Adrenal gland (tissue), 12 donors: ENCODE data around the gene ATP8A2. TPM values are rescaled to one million over a fixed set of nuclear protein-coding genes. Genes with fewer than 3 reads are reported as not detected.

Source experiments
- DNase-seq, 7 donors: peaks; one replicate each; pipeline ENCODE4 v3.0.0-alpha.2; 2019 to 2020
- H3K27ac ChIP-seq, 5 donors: fragments of 200-600 bp; sonication (generic) in 4 of 5; 1 replicate in 3 of 5; 2 replicates in 2 of 5; pipeline versions ENCODE4 v1.5.1 to v1.8.0; 2016 to 2020; ENCODE audit warnings: mild to moderate bottlenecking in 1 of 5
- H3K27me3 ChIP-seq: fragments of 200-600 bp; 2 replicates; pipeline ENCODE4 v1.8.0; 2021
- H3K36me3 ChIP-seq, 2 donors: fragments of 200-600 bp; replicated peaks in 1 of 2; 1 replicate in 1 of 2; 2 replicates in 1 of 2; pipeline versions ENCODE4 v1.5.1 to v1.8.0; 2018 to 2022
- H3K4me1 ChIP-seq, 2 donors: fragments of 200-600 bp; replicated peaks in 1 of 2; 1 replicate in 1 of 2; 2 replicates in 1 of 2; pipeline versions ENCODE4 v1.5.1 to v1.8.0; 2018 to 2021
- H3K4me3 ChIP-seq, 4 donors: fragments of 200-600 bp; sonication (generic) in 3 of 4; one replicate each; pipeline ENCODE4 v1.5.1; 2016 to 2018
- H3K9me3 ChIP-seq, 3 donors: fragments of 200-600 bp; sonication (generic) in 1 of 3; replicated peaks in 1 of 3; 1 replicate in 2 of 3; 2 replicates in 1 of 3; pipeline versions ENCODE4 v1.5.1 to v1.8.0; 2016 to 2021
- POLR2A ChIP-seq, 2 donors: fragments of 450-650 bp; IDR thresholded peaks; one replicate each; pipeline ENCODE4 v1.6.1; 2017; ENCODE audit warnings: antibody characterized with exemption in 2 of 2, mild to moderate bottlenecking in 2 of 2, moderate library complexity in 1 of 2
- WGBS, 4 donors: extraction: QIAGEN DNeasy Blood & Tissue Kit in 2 of 4; methylation state at CpG; one replicate each; pipeline versions ENCODE4 v1.1.5 to v1.1.7; 2013 to 2017; 5-methylcytosine and 5-hydroxymethylcytosine counted together
- intact Hi-C, 2 donors: fragments of 100-400 bp; cut with DNase I; formaldehyde crosslinking; loops; one replicate each; pipeline versions ENCODE4 v1.14.1 to v1.15.0; 2022 to 2023
- polyA plus RNA-seq, 3 donors: library from polyadenylated mRNA; stranded (reverse); fragments of 200-250 nt in 2 of 3; fragments of 350-450 nt in 1 of 3; fragmentation: Illumina TruSeq in 1 of 3; extraction: RNeasy Lipid Tissue Mini Kit (QIAGEN cat#74804) in 1 of 3; gene quantifications; one replicate each; pipeline ENCODE4 v1.2.3, GENCODE V29; 2013 to 2014
- total RNA-seq, 9 donors: library from RNA; depleted of rRNA in 4 of 9; stranded (reverse); fragments of >200 nt in 4 of 9; fragments of 120-200 nt in 1 of 9; fragmentation: NEBNext Ultra II Directional in 1 of 9; extraction: Animal tissue kit (Norgen Biotek cat#: 25700) in 1 of 9; gene quantifications; one replicate each; pipeline versions ENCODE4 v1.1.0 to v1.2.4, GENCODE V29; 2013 to 2023
- TF ChIP-seq, protein P1 (sequence below), 6 experiments: fragments of 450-650 bp in 4 of 6; fragments of 200-600 bp in 2 of 6; sonication (generic) in 1 of 6; IDR thresholded peaks; 1 replicate in 5 of 6; 2 replicates in 1 of 6; pipeline versions ENCODE4 v1.5.1 to v1.8.0; 2016 to 2021; ENCODE audit warnings: antibody characterized with exemption in 6 of 6, mild to moderate bottlenecking in 2 of 6, moderate library complexity in 1 of 6
- donor health status: healthy with polysubstance abuse.
- donor health status: Bipolar disorder and iron deficiency.
- donor health status: DM: yes; HTN: yes; CAD: no.
- donor health status: DM: no; HTN: no; CAD: no.
- donor health status: DM: no; HTN: no; CAD: no.
- donor health status: DM: yes; HTN: yes; CAD: no.

Gene ATP8A2
- total and polyA plus RNA-seq, 12 donors = 0.77 to 14.0 (median 4.3) TPM

DNA sequence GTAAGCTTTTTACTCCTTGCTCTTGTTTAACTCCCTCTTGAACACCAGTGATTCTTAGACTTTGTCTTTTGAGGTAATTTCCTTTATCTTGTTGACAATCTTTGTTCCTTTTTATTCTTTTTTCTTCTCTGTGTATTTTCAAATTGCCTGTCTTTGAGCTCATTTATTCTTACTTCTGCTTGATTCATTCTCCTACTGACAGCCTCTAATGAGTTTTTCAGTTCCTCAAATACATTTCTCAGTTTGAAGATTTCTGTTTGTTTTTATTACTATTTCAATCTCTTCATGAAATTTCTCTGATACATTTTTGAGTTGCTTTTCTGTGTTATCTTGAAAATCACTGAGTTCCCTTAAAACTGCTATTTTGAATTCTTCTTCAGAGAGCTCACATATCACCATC is 154.1 kb downstream of the ATP8A2 start:
- TF ChIP-seq POLR2A (IDR thresholded peaks at IDR 0.05) = no peak
- TF ChIP-seq, protein P1, sequence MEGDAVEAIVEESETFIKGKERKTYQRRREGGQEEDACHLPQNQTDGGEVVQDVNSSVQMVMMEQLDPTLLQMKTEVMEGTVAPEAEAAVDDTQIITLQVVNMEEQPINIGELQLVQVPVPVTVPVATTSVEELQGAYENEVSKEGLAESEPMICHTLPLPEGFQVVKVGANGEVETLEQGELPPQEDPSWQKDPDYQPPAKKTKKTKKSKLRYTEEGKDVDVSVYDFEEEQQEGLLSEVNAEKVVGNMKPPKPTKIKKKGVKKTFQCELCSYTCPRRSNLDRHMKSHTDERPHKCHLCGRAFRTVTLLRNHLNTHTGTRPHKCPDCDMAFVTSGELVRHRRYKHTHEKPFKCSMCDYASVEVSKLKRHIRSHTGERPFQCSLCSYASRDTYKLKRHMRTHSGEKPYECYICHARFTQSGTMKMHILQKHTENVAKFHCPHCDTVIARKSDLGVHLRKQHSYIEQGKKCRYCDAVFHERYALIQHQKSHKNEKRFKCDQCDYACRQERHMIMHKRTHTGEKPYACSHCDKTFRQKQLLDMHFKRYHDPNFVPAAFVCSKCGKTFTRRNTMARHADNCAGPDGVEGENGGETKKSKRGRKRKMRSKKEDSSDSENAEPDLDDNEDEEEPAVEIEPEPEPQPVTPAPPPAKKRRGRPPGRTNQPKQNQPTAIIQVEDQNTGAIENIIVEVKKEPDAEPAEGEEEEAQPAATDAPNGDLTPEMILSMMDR (IDR thresholded peaks at IDR 0.05) = no peak
- Histone ChIP-seq H3K4me1 (no peaks in the 10 kb centered on the region), H3K36me3 (no peaks in the 10 kb centered on the region), H3K27me3 (no peaks in the 10 kb centered on the region), H3K4me3 (no peak overlapping the region), H3K27ac (no peak overlapping the region), H3K9me3 (no peaks in the 10 kb centered on the region)
- no peak for DNase-seq
- intact Hi-C loops = no loop called here

DNA sequence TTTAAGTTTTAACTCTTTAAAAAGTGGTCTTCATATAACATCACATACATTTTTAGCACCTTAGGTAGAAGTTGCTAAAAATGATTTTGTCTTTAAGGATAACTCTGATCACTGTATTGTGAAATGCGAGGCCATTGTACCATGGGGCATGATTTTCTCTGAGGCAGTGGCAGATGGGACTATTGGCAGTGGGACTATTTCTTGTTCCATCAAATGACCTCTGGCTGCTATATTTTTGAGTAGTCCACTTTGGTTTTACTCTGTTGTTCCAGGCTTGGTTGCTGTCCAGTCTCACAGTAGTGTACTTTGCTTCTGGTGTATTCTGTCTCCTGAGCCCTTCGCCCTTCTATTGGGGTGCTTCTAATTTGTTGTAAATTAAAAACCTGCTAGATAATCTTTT is 156.5 kb downstream of the ATP8A2 start:
- Histone ChIP-seq H3K9me3 (no peaks in the 10 kb centered on the region), H3K36me3 (no peaks in the 10 kb centered on the region), H3K4me1 (no peaks in the 10 kb centered on the region), H3K27me3 (no peaks in the 10 kb centered on the region), H3K4me3 (no peak overlapping the region), H3K27ac (no peak overlapping the region)
- TF ChIP-seq, protein P1 (IDR thresholded peaks at IDR 0.05) = no peak
- TF ChIP-seq POLR2A (IDR thresholded peaks at IDR 0.05) = no peak
- intact Hi-C loops = no loop called here
- WGBS, 4 donors = 85 to 91% (median 87%) methylated on average over 2 of the region's 2 CpGs
- no peak for DNase-seq

DNA sequence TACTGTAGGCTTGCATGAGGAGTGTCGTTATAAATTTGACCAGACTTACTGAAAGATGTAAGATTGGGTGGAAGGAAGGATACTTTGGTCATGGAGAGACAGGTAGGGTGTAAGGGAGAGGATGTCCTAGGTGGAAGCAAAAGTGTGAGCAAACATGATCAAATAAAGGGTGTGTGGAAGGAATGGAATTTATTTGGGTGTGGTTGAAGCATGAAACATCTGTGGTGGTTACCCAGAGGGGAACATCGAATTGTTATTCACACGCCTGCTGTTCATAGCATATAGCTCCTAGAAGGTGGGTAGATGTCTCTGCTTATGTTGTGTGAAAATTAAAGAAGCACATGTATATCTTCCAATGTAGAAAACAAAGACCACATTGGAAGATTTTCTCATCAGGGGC is 157.7 kb downstream of the ATP8A2 start:
- no peak overlapping the region for H3K27ac ChIP-seq
- no peak for TF ChIP-seq POLR2A (IDR thresholded peaks at IDR 0.05)
- TF ChIP-seq, protein P1 (IDR thresholded peaks at IDR 0.05) = no peak
- H3K36me3 ChIP-seq = no peaks in the 10 kb centered on the region
- no peak overlapping the region for H3K4me3 ChIP-seq
- DNase-seq = no peak
- no peaks in the 10 kb centered on the region for H3K9me3 ChIP-seq
- H3K27me3 ChIP-seq = no peaks in the 10 kb centered on the region
- no peaks in the 10 kb centered on the region for H3K4me1 ChIP-seq
- intact Hi-C loops = no loop called here
- 84 to 90% (median 88%) methylated on average over 3 of the region's 3 CpGs for WGBS, 4 donors

DNA sequence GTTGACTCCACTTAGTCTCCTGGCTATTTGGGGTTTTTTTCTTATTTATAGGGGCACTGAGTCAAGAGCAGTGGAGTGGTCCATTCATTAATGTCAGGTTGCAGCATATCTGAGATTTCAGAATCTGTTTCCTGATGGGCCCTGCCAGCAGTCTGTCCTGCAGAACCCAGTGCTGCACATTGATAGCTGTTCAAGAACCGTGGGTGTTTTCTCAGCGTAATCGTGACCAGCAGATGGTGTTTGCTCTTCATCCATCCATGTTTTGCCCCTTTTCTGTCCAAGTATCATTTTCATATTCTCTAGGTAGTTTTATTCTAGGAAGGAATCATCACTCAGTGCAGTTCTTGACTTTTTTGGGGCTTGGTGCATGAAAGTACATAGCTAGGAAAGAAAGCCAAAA is 166.5 kb downstream of the ATP8A2 start:
- Histone ChIP-seq H3K27ac (no peak overlapping the region), H3K9me3 (no peaks in the 10 kb centered on the region), H3K36me3 (no peaks in the 10 kb centered on the region), H3K4me1 (no peaks in the 10 kb centered on the region), H3K4me3 (no peak overlapping the region), H3K27me3 (no peaks in the 10 kb centered on the region)
- intact Hi-C loops = no loop called here
- DNase-seq = no peak
- TF ChIP-seq, protein P1 (IDR thresholded peaks at IDR 0.05) = no peak
- TF ChIP-seq POLR2A (IDR thresholded peaks at IDR 0.05) = no peak
- 55 to 73% (median 64%) methylated on average over 3 of the region's 3 CpGs for WGBS, 4 donors
